ENCODE measurements around the gene PROX2.

DNA sequence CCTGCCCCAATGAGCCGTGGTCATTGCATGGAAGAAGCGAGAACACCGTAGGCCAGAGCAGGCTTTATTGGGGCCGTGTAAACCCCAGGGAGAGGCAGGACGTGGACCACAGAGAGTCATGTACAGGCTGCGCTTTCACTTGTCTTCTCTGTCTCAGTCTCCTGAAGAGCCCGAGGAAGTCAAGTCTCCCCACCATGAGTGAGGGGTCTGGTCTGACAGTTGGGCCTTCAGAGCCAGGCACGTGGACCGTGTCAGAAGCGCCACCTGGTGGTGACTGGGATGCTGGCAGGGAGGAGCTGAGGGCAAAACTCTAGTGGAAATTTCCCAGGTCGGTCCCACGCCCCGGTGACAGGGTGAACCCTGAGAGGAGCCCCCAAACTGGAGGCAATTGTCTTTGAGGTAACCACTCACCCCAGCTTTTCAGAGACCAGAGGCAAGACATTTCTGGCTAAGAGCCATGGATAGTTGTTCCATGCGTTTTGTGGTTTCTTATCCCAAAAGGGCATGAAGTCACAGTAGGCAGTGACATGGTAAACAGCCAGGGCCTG lies 29.7 kb upstream of the PROX2 start:
- TF ChIP-seq, protein P1, sequence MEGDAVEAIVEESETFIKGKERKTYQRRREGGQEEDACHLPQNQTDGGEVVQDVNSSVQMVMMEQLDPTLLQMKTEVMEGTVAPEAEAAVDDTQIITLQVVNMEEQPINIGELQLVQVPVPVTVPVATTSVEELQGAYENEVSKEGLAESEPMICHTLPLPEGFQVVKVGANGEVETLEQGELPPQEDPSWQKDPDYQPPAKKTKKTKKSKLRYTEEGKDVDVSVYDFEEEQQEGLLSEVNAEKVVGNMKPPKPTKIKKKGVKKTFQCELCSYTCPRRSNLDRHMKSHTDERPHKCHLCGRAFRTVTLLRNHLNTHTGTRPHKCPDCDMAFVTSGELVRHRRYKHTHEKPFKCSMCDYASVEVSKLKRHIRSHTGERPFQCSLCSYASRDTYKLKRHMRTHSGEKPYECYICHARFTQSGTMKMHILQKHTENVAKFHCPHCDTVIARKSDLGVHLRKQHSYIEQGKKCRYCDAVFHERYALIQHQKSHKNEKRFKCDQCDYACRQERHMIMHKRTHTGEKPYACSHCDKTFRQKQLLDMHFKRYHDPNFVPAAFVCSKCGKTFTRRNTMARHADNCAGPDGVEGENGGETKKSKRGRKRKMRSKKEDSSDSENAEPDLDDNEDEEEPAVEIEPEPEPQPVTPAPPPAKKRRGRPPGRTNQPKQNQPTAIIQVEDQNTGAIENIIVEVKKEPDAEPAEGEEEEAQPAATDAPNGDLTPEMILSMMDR (conservative IDR thresholded peaks at IDR 0.05), result peak; percentile 100
- TF ChIP-seq EZH2 (IDR thresholded peaks at IDR 0.05; ENCODE audit: low read depth), result no peak
